IPS-20b (cell line): Measurements from ENCODE around the gene TRABD2A.

Source experiments
- H3K27ac ChIP-seq: one replicate; pipeline ENCODE4 v1.5.1; 2013; ENCODE audit warnings: low read length
- H3K27me3 ChIP-seq: 2 replicates; pipeline ENCODE4 v1.6.1; 2013; ENCODE audit warnings: mild to moderate bottlenecking, low read length, inconsistent platforms; ENCODE audit not compliant: insufficient read depth
- H3K36me3 ChIP-seq: 2 replicates; pipeline ENCODE4 v1.6.1; 2013; ENCODE audit warnings: low read depth, mild to moderate bottlenecking, inconsistent platforms, low read length, moderate library complexity; ENCODE audit not compliant: insufficient read depth
- H3K4me1 ChIP-seq: 2 replicates; pipeline ENCODE4 v1.6.1; 2013; ENCODE audit warnings: mild to moderate bottlenecking, control low read depth, inconsistent platforms, low read length, moderate library complexity; ENCODE audit not compliant: insufficient read depth
- H3K4me3 ChIP-seq: 2 replicates; pipeline ENCODE4 v1.5.1; 2013; ENCODE audit warnings: mild to moderate bottlenecking, low read length, inconsistent platforms
- H3K9ac ChIP-seq: 2 replicates; pipeline ENCODE4 v1.6.1; 2013; ENCODE audit warnings: low read depth, mild to moderate bottlenecking, inconsistent platforms, low read length, moderate library complexity
- H3K9me3 ChIP-seq: 2 replicates; pipeline ENCODE4 v1.6.1; 2013; ENCODE audit warnings: mild to moderate bottlenecking, low read depth, low read length, inconsistent platforms; ENCODE audit not compliant: insufficient read depth

TRABD2A gene

GRCh38 chr2:84823229-84823628 lies 57.7 kb downstream of the TRABD2A start:
- Histone ChIP-seq H3K9me3 (no peaks in the 10 kb centered on the region), H3K4me1 (no peaks in the 10 kb centered on the region), H3K4me3 (no peak overlapping the region), H3K36me3 (no peaks in the 10 kb centered on the region), H3K27me3 (no peaks in the 10 kb centered on the region), H3K27ac (no peak overlapping the region), H3K9ac (no peak overlapping the region)

- no peak overlapping the region for H3K27ac ChIP-seq
- no peaks in the 10 kb centered on the region for H3K27me3 ChIP-seq
- no peaks in the 10 kb centered on the region for H3K36me3 ChIP-seq
- H3K4me3 ChIP-seq, result no peak overlapping the region
- H3K9ac ChIP-seq, result no peak overlapping the region
- no peaks in the 10 kb centered on the region for H3K9me3 ChIP-seq
- H3K4me1 ChIP-seq, result no peaks in the 10 kb centered on the region
These were observed 59.1 kb downstream of the TRABD2A start for GRCh38 chr2:84821806-84822205.

- Histone ChIP-seq H3K4me3 (no peak overlapping the region), H3K9ac (no peak overlapping the region), H3K9me3 (no peaks in the 10 kb centered on the region), H3K27ac (no peak overlapping the region), H3K4me1 (no peaks in the 10 kb centered on the region), H3K27me3 (no peaks in the 10 kb centered on the region), H3K36me3 (no peaks in the 10 kb centered on the region)
These were observed 63.6 kb downstream of the TRABD2A start for GRCh38 chr2:84817239-84817655.

- Histone ChIP-seq H3K9me3 (no peaks in the 10 kb centered on the region), H3K36me3 (no peaks in the 10 kb centered on the region), H3K27ac (no peak overlapping the region), H3K4me3 (no peak overlapping the region), H3K4me1 (no peaks in the 10 kb centered on the region), H3K27me3 (no peaks in the 10 kb centered on the region), H3K9ac (no peak overlapping the region)
These were observed 64.4 kb downstream of the TRABD2A start for GRCh38 chr2:84816426-84817026.

GRCh38 chr2:84815146-84815545 lies 65.7 kb downstream of the TRABD2A start:
- Histone ChIP-seq H3K36me3 (no peaks in the 10 kb centered on the region), H3K4me1 (no peaks in the 10 kb centered on the region), H3K4me3 (no peak overlapping the region), H3K9ac (no peak overlapping the region), H3K9me3 (no peaks in the 10 kb centered on the region), H3K27me3 (no peaks in the 10 kb centered on the region), H3K27ac (no peak overlapping the region)

- H3K4me3 ChIP-seq, result no peak overlapping the region
- H3K36me3 ChIP-seq, result no peaks in the 10 kb centered on the region
- H3K9ac ChIP-seq, result no peak overlapping the region
- H3K27me3 ChIP-seq, result no peaks in the 10 kb centered on the region
- H3K27ac ChIP-seq, result no peak overlapping the region
- no peaks in the 10 kb centered on the region for H3K9me3 ChIP-seq
- H3K4me1 ChIP-seq, result no peaks in the 10 kb centered on the region
These were observed 68.9 kb downstream of the TRABD2A start for GRCh38 chr2:84811839-84812431.

- Histone ChIP-seq H3K4me1 (no peaks in the 10 kb centered on the region), H3K27ac (no peak overlapping the region), H3K9ac (no peak overlapping the region), H3K36me3 (no peaks in the 10 kb centered on the region), H3K9me3 (no peaks in the 10 kb centered on the region), H3K27me3 (no peaks in the 10 kb centered on the region), H3K4me3 (no peak overlapping the region)
These were observed 72.6 kb downstream of the TRABD2A start for GRCh38 chr2:84808279-84808678.

- no peaks in the 10 kb centered on the region for H3K9me3 ChIP-seq
- H3K4me1 ChIP-seq, result no peaks in the 10 kb centered on the region
- H3K27ac ChIP-seq, result no peak overlapping the region
- H3K36me3 ChIP-seq, result no peaks in the 10 kb centered on the region
- no peaks in the 10 kb centered on the region for H3K27me3 ChIP-seq
- H3K4me3 ChIP-seq, result no peak overlapping the region
- no peak overlapping the region for H3K9ac ChIP-seq
These were observed 73.8 kb downstream of the TRABD2A start for GRCh38 chr2:84807063-84807485.

- Histone ChIP-seq H3K9me3 (no peaks in the 10 kb centered on the region), H3K27me3 (no peaks in the 10 kb centered on the region), H3K4me1 (no peaks in the 10 kb centered on the region), H3K36me3 (no peaks in the 10 kb centered on the region), H3K27ac (no peak overlapping the region), H3K9ac (no peak overlapping the region), H3K4me3 (no peak overlapping the region)
These were observed 75.5 kb downstream of the TRABD2A start for GRCh38 chr2:84805250-84805958.

- Histone ChIP-seq H3K27ac (no peak overlapping the region), H3K36me3 (no peaks in the 10 kb centered on the region), H3K27me3 (no peaks in the 10 kb centered on the region), H3K9me3 (no peaks in the 10 kb centered on the region), H3K9ac (no peak overlapping the region), H3K4me3 (no peak overlapping the region), H3K4me1 (peaks cover 11% of the 10 kb centered on the region)
These were observed 79.1 kb downstream of the TRABD2A start for GRCh38 chr2:84801811-84802210.

- Histone ChIP-seq H3K36me3 (no peaks in the 10 kb centered on the region), H3K27ac (peak overlapping the region; percentile 1), H3K9me3 (no peaks in the 10 kb centered on the region), H3K4me3 (peak overlapping the region; percentile 36), H3K27me3 (no peaks in the 10 kb centered on the region), H3K4me1 (peaks cover 11% of the 10 kb centered on the region), H3K9ac (no peak overlapping the region)
These were observed 80.6 kb downstream of the TRABD2A start for GRCh38 chr2:84800194-84800805.

- Histone ChIP-seq H3K27me3 (no peaks in the 10 kb centered on the region), H3K4me3 (peak overlapping the region; percentile 36), H3K9ac (no peak overlapping the region), H3K27ac (peak overlapping the region; percentile 1), H3K4me1 (peaks cover 11% of the 10 kb centered on the region), H3K36me3 (no peaks in the 10 kb centered on the region), H3K9me3 (no peaks in the 10 kb centered on the region)
These were observed 81.1 kb downstream of the TRABD2A start for GRCh38 chr2:84799772-84800171.
